GM12873 (cell line): ENCODE measurements around the gene NGB.

ENCODE experiments used
- CTCF ChIP-seq: IDR thresholded peaks from 2 replicates; pipeline ENCODE4 v1.5.1; 2012; ENCODE audit warnings: low read depth, mild to moderate bottlenecking, moderate library complexity, low read length, control low read depth; ENCODE audit not compliant: insufficient read depth; ENCODE audit errors: missing control alignments

Gene NGB

GRCh38 chr14:77306416-77306815 lies 35.4 kb upstream of the NGB start:
- no peak for TF ChIP-seq CTCF

GRCh38 chr14:77305696-77306095 lies 34.7 kb upstream of the NGB start:
- TF ChIP-seq CTCF: no peak

GRCh38 chr14:77303417-77304156 lies 32.6 kb upstream of the NGB start:
- TF ChIP-seq CTCF: no peak

- no peak for TF ChIP-seq CTCF
Measured at GRCh38 chr14:77302926-77303325, 31.9 kb upstream of the NGB start.

- TF ChIP-seq CTCF: peak; percentile 85
Measured at GRCh38 chr14:77301103-77301502, 30.1 kb upstream of the NGB start.

GRCh38 chr14:77299771-77300170 lies 28.8 kb upstream of the NGB start:
- TF ChIP-seq CTCF: no peak

GRCh38 chr14:77296906-77297305 lies 25.9 kb upstream of the NGB start:
- no peak for TF ChIP-seq CTCF
